ENCODE data around the gene ENAH. TPM values are rescaled to one million over a fixed set of nuclear protein-coding genes. Genes with fewer than 3 reads are reported as not detected.

Gene ENAH
- total RNA-seq, 1 experiment from 2014 or later, result 103 TPM

- intact Hi-C loops (cut with micrococcal nuclease; ENCODE audit: unreplicated experiment), result no loop called here
- CTCF ChIA-PET, result no interaction called here
- H3K27me3 Mint-ChIP-seq (ENCODE audit: unreplicated experiment), result no peaks in the 10 kb centered on the region
- DNase-seq, result no peak
- no TSS peak for BruUV-seq (replicated peaks)
- no peaks in the 10 kb centered on the region for H3K4me1 Mint-ChIP-seq (ENCODE audit: low read depth, unreplicated experiment)
- no peak overlapping the region for H3K4me3 Mint-ChIP-seq (ENCODE audit: low read depth, unreplicated experiment)
- TF ChIP-seq CTCF (IDR thresholded peaks at IDR 0.05; ENCODE audit: unreplicated experiment), result no peak
- H3K36me3 Mint-ChIP-seq (ENCODE audit: insufficient read depth, unreplicated experiment), result no peaks in the 10 kb centered on the region
- H3K9me3 Mint-ChIP-seq (ENCODE audit: low read depth, unreplicated experiment), result no peaks in the 10 kb centered on the region
- no peak overlapping the region for H3K27ac Mint-ChIP-seq (ENCODE audit: unreplicated experiment)
Measured at GRCh38 chr1:225587310-225587709, 65.6 kb downstream of the ENAH start.

GRCh38 chr1:225581186-225581585, 71.7 kb downstream of the ENAH start:
- no TSS peak for BruUV-seq (replicated peaks)
- no peaks in the 10 kb centered on the region for H3K27me3 Mint-ChIP-seq (ENCODE audit: unreplicated experiment)
- peaks cover 8% of the 10 kb centered on the region for H3K4me1 Mint-ChIP-seq (ENCODE audit: low read depth, unreplicated experiment)
- H3K36me3 Mint-ChIP-seq (ENCODE audit: insufficient read depth, unreplicated experiment), result no peaks in the 10 kb centered on the region
- H3K4me3 Mint-ChIP-seq (ENCODE audit: low read depth, unreplicated experiment), result no peak overlapping the region
- H3K27ac Mint-ChIP-seq (ENCODE audit: unreplicated experiment), result no peak overlapping the region
- intact Hi-C loops (cut with micrococcal nuclease; ENCODE audit: unreplicated experiment), result no loop called here
- H3K9me3 Mint-ChIP-seq (ENCODE audit: low read depth, unreplicated experiment), result no peaks in the 10 kb centered on the region
- CTCF ChIA-PET, result interaction anchor here (0.5 kb wide), 1 partner anchor 77 kb away, joined by 3 read pairs; no protein-coding TSS in a partner anchor
- no peak for TF ChIP-seq CTCF (IDR thresholded peaks at IDR 0.05; ENCODE audit: unreplicated experiment)
- no peak for DNase-seq

- Mint-ChIP-seq H3K27ac (ENCODE audit: unreplicated experiment) (no peak overlapping the region), H3K9me3 (ENCODE audit: low read depth, unreplicated experiment) (no peaks in the 10 kb centered on the region), H3K27me3 (ENCODE audit: unreplicated experiment) (no peaks in the 10 kb centered on the region), H3K4me3 (ENCODE audit: low read depth, unreplicated experiment) (no peak overlapping the region), H3K36me3 (ENCODE audit: insufficient read depth, unreplicated experiment) (no peaks in the 10 kb centered on the region), H3K4me1 (ENCODE audit: low read depth, unreplicated experiment) (peaks cover 8% of the 10 kb centered on the region)
- CTCF ChIA-PET, result no interaction called here
- intact Hi-C loops (cut with micrococcal nuclease; ENCODE audit: unreplicated experiment), result no loop called here
- BruUV-seq (replicated peaks), result no TSS peak
- no peak for DNase-seq
- no peak for TF ChIP-seq CTCF (IDR thresholded peaks at IDR 0.05; ENCODE audit: unreplicated experiment)
Measured at GRCh38 chr1:225580238-225581099, 72.5 kb downstream of the ENAH start.

DNA sequence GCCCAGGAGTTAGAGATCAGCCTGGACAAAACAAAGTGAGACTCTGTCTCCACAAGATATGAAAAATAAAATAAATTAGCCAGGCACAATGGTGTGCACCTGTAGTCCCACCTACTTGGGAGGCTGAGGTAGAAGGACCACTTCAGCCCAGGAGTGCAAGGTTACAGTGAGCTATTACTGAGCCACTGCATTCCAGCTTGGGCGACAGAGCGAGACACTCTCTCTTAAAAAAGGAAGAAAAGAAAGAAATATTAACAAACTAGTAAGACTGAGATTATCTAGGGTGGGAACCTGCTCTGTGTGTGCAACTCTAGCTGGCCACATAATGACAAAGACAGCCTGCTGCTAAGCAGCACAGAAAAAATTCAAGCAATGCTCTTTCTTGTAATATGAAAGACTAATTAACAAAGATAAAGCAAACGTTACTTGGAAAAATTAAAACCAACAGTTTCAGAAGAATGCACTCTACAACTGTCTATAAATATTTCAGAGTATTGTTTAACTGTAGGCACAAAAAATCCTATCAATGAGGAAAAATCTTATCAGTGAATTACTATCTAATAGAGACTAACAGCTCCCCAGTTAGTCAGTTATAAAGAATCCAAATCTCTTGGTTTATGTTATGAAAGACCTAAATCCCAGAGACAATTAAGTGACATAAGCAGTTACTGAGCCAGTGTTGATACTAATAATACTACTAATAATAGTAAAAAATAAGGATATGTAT, 74.5 kb downstream of the ENAH start:
- TF ChIP-seq CTCF (IDR thresholded peaks at IDR 0.05; ENCODE audit: unreplicated experiment), result no peak
- BruUV-seq (replicated peaks), result no TSS peak
- no peak for DNase-seq
- no peaks in the 10 kb centered on the region for H3K9me3 Mint-ChIP-seq (ENCODE audit: low read depth, unreplicated experiment)
- H3K27ac Mint-ChIP-seq (ENCODE audit: unreplicated experiment), result no peak overlapping the region
- no peaks in the 10 kb centered on the region for H3K36me3 Mint-ChIP-seq (ENCODE audit: insufficient read depth, unreplicated experiment)
- no peaks in the 10 kb centered on the region for H3K27me3 Mint-ChIP-seq (ENCODE audit: unreplicated experiment)
- CTCF ChIA-PET, result interaction anchor here (1.3 kb wide), 1 partner anchor 21 kb away, joined by 3 read pairs; no protein-coding TSS in a partner anchor
- H3K4me3 Mint-ChIP-seq (ENCODE audit: low read depth, unreplicated experiment), result no peak overlapping the region
- H3K4me1 Mint-ChIP-seq (ENCODE audit: low read depth, unreplicated experiment), result peaks cover 12% of the 10 kb centered on the region
- intact Hi-C loops (cut with micrococcal nuclease; ENCODE audit: unreplicated experiment), result no loop called here

Data from Calu3 (cell line).